GM21526 (cell line): Measurements from ENCODE around the gene FDX2.
"Not testable (repeated sequence)": the region's sequence is repeated elsewhere in the genome, so short reads cannot be mapped to it uniquely, and the experiment has no call there.

ENCODE experiments used
- ATAC-seq: cut with Tn5 transposase; IDR thresholded peaks from one replicate; pipeline ENCODE4 v1.9.1; 2021; ENCODE audit warnings: moderate library complexity; ENCODE audit not compliant: unreplicated experiment, low FRiP score

The FDX2 gene

DNA sequence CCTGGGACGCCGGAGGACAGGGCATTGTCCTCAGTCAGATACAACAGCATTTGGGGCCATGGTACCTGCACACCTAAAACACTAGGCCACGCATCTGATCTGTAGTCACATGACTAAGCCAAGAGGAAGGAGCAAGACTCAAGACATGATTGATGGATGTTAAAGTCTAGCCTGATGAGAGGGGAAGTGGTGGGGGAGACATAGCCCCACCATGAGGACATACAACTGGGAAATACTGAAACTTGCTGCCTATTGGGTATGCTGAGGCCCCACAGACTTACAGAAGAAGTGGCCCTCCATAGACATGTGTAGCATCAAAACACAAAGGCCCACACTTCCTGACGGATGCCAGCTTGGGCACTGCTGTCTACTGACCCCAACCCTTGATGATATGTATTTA lies 30.4 kb downstream of the FDX2 start:
- ATAC-seq = no peak

DNA sequence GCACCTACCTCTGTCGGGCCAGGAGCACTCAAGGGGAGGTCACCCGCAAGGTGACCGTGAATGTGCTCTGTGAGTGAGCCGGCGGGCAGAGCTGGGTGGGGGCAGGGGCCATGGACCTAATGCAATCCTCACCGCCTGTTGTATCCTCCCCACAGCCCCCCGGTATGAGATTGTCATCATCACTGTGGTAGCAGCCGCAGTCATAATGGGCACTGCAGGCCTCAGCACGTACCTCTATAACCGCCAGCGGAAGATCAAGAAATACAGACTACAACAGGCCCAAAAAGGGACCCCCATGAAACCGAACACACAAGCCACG lies 30.9 kb downstream of the FDX2 start:
- no peak for ATAC-seq

DNA sequence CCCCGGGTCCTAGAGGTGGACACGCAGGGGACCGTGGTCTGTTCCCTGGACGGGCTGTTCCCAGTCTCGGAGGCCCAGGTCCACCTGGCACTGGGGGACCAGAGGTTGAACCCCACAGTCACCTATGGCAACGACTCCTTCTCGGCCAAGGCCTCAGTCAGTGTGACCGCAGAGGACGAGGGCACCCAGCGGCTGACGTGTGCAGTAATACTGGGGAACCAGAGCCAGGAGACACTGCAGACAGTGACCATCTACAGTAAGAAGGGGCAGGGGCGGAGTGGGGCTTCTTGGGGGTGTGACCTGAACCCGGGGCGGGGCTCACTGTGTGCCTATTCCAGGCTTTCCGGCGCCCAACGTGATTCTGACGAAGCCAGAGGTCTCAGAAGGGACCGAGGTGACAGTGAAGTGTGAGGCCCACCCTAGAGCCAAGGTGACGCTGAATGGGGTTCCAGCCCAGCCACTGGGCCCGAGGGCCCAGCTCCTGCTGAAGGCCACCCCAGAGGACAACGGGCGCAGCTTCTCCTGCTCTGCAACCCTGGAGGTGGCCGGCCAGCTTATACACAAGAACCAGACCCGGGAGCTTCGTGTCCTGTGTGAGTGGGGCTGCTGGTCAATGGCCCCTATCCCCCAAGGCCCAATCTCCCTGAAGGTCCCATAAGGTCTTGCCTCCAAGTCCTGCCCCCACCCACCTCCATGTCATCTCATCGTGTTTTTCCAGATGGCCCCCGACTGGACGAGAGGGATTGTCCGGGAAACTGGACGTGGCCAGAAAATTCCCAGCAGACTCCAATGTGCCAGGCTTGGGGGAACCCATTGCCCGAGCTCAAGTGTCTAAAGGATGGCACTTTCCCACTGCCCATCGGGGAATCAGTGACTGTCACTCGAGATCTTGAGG lies 31.5 kb downstream of the FDX2 start:
- no peak for ATAC-seq

DNA sequence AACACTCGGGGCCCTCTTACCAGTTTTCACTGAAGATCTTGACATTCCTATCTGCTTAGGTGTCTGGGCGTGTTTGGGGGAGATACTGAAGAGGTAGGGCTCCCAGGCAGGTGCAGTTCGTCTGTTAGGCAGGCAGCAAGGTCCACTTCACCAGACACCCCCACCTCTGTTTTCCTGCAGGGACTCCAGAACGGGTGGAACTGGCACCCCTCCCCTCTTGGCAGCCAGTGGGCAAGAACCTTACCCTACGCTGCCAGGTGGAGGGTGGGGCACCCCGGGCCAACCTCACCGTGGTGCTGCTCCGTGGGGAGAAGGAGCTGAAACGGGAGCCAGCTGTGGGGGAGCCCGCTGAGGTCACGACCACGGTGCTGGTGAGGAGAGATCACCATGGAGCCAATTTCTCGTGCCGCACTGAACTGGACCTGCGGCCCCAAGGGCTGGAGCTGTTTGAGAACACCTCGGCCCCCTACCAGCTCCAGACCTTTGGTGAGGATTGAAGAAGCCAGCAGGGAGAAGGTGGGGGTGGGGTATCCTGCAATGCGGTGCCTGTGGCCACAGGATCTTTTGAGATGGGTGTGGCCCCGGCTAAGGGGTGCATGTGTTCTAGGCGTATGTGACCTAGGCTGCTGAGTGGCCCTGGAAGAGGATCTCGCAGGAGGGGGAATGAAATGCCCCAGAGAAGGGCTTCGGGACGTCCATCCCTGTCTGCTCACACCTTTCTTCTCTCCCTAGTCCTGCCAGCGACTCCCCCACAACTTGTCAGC lies 32.3 kb downstream of the FDX2 start:
- no peak for ATAC-seq

DNA sequence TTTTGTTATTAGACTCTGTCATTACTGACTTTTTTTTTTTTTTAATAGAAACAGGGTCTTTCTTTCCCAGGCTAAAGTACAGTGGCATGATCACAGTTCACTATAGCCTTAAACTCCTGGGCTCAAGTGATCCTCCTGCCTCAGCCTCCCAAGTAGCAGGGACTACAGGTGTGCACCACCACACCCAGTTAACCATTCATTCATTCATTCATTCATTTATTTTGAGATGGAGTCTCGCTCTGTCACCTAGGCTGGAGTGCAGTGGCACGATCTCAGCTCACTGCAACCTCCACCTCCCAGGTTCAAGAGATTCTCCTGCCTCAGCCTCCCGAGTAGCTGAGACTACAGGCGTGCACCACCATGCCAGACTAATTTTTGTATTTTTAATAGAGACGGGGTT lies 33.8 kb downstream of the FDX2 start:
- not testable (repeated sequence) for ATAC-seq

DNA sequence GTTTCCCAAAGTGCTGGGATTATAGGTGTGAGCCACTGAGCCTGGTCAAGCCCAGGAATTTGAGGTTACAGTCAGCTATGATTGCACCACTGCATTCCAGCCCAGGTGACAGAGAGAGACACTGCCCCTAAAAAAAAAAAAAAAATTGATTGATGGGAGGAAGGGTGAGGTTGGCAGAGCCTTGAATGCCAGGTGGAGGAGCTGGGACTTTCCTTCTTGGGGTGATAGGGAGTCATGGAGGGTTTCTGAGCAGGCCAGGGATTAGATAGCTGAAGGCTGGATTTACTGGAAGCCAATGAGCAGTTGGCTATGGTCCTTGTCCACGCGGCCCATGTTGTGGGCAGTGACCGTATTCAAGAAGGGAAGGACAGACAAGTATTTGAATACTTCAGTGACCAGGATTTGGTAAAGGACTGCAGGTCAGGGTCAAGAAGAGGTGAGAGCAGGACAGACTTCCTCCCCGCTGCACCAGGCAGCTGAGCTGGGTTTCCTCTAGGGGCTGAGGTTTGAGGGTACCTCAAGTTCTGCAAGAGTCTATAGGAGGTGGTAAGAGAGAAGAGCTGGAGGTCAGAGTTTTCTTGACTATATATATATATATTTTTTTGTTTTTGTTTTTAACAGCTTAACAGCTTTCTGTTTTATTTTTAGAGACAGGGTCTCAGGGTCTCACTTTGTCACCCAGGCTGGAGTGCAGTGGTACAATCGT lies 35.9 kb downstream of the FDX2 start:
- no peak for ATAC-seq

DNA sequence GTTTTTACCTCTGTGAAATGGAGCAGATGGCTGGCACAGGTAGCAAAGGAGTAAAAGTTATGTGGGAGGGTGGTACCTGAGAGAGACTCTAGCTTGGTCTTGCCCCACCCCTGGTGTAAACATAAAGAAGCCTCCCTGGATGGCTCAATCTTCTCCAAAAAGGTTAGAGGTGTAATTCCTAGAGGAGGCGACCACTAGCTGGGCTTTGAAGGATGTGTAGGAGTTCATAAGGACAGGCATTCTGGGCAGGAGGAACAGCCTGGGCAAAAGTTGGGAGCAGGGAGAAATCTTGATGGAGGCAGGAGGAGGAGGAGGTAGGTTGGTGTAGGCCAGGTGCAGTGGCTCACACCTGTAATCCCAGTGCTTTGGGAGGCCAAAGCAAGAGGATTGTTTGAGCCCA lies 36.9 kb downstream of the FDX2 start:
- ATAC-seq = no peak

DNA sequence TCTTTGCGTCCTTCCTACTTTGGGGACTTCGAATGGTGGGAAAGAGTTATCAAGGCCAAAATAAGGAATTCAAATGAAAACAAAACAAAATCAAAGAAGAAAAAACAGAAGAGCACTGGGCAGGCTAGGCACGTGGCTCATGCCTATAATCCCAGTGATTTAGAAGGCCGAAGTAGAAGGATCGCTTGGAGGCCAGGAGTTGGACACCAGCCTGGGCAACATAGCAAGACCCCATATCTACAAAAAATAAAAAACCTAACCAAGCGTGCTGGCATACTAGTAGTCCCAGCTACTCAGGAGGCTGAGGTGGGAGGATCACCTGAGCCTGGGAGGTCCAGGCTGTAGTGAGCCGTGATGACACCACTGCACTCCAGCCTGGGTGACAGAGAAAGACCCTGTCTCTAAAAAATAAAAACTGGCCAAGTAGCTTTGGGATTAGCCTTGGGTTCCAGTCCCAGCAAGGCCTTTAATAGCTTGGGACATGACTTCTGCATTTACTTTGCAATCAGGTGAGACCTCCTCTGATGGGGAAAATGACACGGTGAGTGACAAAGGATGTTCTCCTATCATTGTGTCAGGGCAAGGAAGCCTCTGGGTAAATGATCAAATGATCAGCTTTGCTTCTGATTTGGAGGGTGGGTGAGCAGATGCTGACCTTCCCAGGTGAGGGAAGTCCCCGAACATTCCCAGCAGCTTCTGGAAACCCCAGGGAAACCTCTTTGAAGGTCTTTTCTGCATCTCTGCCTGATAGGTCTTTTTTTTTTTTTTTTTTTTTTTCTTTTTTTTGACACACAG lies 37.8 kb downstream of the FDX2 start:
- no peak for ATAC-seq

DNA sequence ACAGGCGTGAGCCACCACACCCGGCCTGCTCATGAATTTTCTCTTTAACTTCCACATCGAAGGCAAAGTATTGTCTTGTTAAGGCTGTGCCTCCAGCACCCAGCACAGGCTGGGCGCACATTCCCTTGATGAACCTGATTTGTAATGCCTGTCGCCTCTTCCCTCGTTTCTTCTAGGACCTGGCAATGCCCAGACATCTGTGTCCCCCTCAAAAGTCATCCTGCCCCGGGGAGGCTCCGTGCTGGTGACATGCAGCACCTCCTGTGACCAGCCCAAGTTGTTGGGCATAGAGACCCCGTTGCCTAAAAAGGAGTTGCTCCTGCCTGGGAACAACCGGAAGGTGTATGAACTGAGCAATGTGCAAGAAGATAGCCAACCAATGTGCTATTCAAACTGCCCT lies 41.2 kb downstream of the FDX2 start:
- no peak for ATAC-seq

DNA sequence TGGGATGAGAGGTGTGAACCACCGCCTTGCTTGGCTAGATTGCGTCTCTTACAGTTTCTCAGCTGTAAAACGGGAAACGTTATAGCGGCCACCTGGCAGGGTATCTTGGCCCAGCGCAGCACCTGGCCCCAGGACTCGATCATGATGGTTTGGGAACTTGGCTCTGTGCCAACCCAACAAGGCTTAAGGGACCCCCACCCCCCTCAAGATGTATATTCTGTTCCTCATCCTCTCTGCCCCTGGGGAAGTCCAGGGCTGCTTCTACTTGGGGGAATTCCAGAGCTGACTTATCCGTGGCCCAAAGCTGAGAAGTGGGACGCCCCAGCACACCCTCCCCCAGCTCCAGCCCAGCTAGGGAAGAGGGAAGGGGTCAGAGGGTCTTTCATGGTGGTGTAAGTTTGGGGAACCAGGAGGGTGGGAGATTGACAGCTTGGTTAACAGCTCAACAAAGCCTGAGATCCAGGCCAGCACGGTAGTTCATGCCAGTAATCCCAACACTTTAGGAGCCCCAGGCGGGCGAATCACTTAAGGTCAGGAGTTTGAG lies 44.2 kb downstream of the FDX2 start:
- peak; percentile 13 for ATAC-seq

DNA sequence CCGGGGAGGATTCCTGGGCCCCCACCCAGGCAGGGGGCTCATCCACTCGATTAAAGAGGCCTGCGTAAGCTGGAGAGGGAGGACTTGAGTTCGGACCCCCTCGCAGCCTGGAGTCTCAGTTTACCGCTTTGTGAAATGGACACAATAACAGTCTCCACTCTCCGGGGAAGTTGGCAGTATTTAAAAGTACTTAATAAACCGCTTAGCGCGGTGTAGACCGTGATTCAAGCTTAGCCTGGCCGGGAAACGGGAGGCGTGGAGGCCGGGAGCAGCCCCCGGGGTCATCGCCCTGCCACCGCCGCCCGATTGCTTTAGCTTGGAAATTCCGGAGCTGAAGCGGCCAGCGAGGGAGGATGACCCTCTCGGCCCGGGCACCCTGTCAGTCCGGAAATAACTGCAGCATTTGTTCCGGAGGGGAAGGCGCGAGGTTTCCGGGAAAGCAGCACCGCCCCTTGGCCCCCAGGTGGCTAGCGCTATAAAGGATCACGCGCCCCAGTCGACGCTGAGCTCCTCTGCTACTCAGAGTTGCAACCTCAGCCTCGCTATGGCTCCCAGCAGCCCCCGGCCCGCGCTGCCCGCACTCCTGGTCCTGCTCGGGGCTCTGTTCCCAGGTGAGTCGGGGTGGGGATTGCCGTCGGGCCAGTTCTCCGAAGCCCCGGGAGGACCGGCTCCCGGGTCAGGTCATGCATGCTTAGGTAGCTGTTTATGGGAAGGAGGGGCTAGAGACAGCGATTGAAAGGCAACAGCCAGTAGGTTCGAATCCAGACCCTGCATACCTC lies 45.0 kb downstream of the FDX2 start, which contains the start of gene ICAM1:
Gene ICAM1 (plus strand): TSS at position 505 of the 779 bp plus-strand sequence. CDS start 40 bp downstream, at position 545.
- peak; percentile 36 for ATAC-seq

DNA sequence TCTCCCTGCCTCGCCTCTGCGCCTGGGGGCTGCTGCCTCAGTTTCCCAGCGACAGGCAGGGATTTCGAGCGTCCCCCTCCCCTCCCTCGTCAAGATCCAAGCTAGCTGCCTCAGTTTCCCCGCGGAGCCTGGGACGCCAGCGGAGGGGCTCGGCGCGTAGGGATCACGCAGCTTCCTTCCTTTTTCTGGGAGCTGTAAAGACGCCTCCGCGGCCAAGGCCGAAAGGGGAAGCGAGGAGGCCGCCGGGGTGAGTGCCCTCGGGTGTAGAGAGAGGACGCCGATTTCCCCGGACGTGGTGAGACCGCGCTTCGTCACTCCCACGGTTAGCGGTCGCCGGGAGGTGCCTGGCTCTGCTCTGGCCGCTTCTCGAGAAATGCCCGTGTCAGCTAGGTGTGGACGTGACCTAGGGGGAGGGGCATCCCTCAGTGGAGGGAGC lies 45.6 kb downstream of the FDX2 start:
- ATAC-seq = peak; percentile 44

DNA sequence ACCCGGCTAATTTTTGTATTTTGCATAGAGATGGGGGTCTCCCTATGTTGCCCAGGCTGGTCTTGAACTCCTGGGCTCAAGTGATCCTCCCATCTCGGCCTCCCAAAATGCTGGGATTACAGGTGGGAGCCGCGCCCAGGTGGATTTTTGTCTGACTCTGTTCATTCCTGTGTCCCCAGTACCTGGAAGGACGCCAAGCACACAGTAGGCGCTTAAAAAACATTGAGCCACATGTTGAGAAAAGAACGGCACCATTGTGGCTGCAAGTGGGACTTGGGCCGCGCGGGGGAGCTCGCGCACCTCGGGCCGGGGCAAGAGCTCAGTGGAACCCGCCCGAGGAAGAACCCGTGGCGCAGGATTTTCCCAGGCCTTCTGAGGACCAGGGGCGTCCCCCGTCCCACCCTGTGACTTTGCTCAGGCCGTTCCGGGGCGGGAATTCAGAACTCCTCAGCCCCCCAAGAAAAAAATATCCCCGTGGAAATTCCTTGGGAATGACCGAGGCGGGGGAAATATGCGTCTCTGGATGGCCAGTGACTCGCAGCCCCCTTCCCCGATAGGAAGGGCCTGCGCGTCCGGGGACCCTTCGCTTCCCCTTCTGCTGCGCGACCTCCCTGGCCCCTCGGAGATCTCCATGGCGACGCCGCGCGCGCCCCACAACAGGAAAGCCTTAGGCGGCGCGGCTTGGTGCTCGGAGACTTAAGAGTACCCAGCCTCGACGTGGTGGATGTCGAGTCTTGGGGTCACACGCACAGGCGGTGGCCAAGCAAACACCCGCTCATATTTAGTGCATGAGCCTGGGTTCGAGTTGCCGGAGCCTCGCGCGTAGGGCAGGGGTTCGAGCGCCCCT lies 46.3 kb downstream of the FDX2 start:
- ATAC-seq = no peak

DNA sequence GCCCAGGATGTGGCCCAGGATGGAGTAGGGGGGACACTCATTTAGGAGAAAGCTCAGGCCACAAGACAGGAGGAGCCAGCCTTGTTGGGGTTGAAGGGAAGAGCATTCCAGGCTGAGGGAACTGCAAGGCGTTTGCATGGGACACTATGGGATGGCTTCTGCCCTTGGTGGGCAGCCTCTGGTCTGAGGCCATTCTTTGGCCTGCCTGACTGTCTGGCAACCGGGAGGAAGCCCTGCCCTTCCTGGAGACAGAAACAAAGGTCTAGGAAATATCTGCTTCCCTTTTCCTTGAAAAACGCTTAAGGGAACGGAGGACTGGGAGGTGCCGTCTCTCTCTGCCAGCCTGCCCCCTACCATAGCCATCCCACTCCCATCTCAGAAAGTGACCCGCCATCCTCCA lies 47.7 kb downstream of the FDX2 start:
- no peak for ATAC-seq

DNA sequence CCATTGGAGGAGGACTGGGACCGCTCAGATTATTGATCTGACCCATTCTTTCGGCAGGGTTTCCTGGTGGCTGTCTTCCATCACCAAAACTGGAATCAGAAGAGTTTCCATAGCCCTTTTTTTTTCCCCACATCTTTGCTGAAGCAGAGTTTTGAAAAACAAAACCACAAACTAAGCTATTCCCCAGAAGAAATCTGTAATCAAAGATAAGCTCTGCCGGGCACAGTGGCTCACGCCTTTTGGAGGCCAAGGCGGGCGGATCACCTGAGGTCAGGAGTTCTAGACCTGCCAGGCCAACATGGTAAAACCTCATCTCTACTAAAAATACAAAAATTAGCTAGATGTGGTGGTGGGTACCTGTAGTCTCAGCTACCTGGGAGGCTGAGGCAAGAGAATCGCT lies 49.1 kb downstream of the FDX2 start:
- no peak for ATAC-seq

DNA sequence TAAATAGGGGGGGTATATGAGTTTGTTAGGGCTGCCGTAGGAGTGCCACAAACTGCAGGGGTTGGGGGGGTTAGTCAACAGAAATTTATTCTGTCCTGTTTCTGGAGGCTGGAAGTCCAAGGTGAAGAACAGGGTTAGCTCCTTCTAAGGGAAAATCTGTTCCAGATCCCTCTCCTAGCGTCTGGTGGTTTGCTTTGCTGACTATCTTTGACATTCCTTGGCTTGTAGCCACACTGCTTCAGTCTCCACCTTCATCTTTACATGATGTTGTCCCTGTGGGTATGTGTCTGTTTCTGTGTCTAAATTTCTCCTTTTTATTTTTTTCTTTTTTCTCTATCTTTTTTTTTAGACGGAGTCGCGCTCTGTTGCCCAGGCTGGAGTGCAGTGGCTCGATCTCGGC lies 53.0 kb downstream of the FDX2 start:
- no peak for ATAC-seq

DNA sequence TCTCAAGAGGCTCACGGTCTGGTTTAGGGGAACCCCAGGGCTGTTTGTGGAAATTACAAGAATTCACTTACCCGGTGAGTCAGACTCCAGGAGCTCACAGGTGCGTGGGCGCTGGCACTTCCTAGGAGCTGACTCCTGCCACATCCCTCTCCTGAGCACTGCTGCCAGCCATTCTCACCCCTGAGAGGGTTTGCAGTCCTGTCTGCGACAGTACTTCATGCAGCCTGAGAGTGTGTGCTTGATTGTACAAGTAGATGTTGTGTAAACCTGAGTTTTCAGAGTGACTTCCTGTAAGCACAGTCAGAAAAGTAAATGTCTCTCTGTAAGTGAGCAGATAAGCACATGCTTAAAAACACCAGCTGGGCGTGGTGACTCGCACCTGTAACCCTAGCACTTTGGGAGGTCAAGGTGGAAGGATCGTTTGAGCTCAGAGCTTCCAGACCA lies 55.7 kb downstream of the FDX2 start:
- ATAC-seq = no peak
